Sigmoid colon (tissue), 4 donors: ENCODE results near the gene VDAC2.

Experiments used
- EP300 ChIP-seq, 4 donors: sonication (generic); formaldehyde crosslinking; IDR thresholded peaks; one replicate each; pipeline ENCODE4 v1.6.1; 2017; ENCODE audit warnings: antibody characterized with exemption in 4 of 4
- POLR2A ChIP-seq, 2 donors: fragments of 450-650 bp; IDR thresholded peaks; one replicate each; pipeline ENCODE4 v1.6.1; 2016; ENCODE audit warnings: antibody characterized with exemption in 2 of 2, mild to moderate bottlenecking in 2 of 2, moderate library complexity in 2 of 2
- POLR2AphosphoS5 ChIP-seq, 4 donors: sonication (generic); formaldehyde crosslinking; IDR thresholded peaks; one replicate each; pipeline ENCODE4 v1.6.1; 2017; ENCODE audit warnings: antibody characterized with exemption in 4 of 4
- TF ChIP-seq, protein P1 (sequence below), 4 experiments: fragments of 450-650 bp in 3 of 4; fragments of 200-600 bp in 1 of 4; IDR thresholded peaks; one replicate each; pipeline ENCODE4 v1.5.1; 2016 to 2019; ENCODE audit warnings: antibody characterized with exemption in 4 of 4, mild to moderate bottlenecking in 3 of 4, moderate library complexity in 2 of 4

- TF ChIP-seq, protein P1, sequence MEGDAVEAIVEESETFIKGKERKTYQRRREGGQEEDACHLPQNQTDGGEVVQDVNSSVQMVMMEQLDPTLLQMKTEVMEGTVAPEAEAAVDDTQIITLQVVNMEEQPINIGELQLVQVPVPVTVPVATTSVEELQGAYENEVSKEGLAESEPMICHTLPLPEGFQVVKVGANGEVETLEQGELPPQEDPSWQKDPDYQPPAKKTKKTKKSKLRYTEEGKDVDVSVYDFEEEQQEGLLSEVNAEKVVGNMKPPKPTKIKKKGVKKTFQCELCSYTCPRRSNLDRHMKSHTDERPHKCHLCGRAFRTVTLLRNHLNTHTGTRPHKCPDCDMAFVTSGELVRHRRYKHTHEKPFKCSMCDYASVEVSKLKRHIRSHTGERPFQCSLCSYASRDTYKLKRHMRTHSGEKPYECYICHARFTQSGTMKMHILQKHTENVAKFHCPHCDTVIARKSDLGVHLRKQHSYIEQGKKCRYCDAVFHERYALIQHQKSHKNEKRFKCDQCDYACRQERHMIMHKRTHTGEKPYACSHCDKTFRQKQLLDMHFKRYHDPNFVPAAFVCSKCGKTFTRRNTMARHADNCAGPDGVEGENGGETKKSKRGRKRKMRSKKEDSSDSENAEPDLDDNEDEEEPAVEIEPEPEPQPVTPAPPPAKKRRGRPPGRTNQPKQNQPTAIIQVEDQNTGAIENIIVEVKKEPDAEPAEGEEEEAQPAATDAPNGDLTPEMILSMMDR (IDR thresholded peaks at IDR 0.05) = no peak
- no peak for TF ChIP-seq POLR2AphosphoS5 (IDR thresholded peaks at IDR 0.05)
- no peak for TF ChIP-seq POLR2A (IDR thresholded peaks at IDR 0.05)
- no peak for TF ChIP-seq EP300 (IDR thresholded peaks at IDR 0.05)
Measured at GRCh38 chr10:75186310-75186709, 24.3 kb upstream of the VDAC2 start.
